Astrocyte of the spinal cord (primary cell): Measurements from ENCODE around the gene ORAI2.
"Not testable (repeated sequence)": the region's sequence is repeated elsewhere in the genome, so short reads cannot be mapped to it uniquely, and the experiment has no call there.

Source experiments
- DNase-seq: peaks from one replicate; pipeline ENCODE4 v3.0.0; 2011; ENCODE audit warnings: low read depth, low spot score
- H3K4me3 ChIP-seq: 2 replicates; pipeline ENCODE4 v1.5.1; 2011; ENCODE audit warnings: low read depth, mild to moderate bottlenecking, low read length, moderate library complexity
- in situ Hi-C: cut with HindIII; loops from 2 replicates; pipeline ENCODE4 v1.10.0; 2017; ENCODE audit warnings: low sequenced_read_pairs

ORAI2 gene

GRCh38 chr7:102493220-102493935 lies 60.0 kb downstream of the ORAI2 start:
- H3K4me3 ChIP-seq, DNase-seq, in situ Hi-C loops: not testable (repeated sequence)

- H3K4me3 ChIP-seq, DNase-seq, in situ Hi-C loops: not testable (repeated sequence)
Observed at GRCh38 chr7:102494026-102494425, 60.7 kb downstream of the ORAI2 start.

GRCh38 chr7:102494473-102495149 lies 61.2 kb downstream of the ORAI2 start:
- in situ Hi-C loops, H3K4me3 ChIP-seq, DNase-seq: not testable (repeated sequence)

GRCh38 chr7:102496861-102497260 lies 63.5 kb downstream of the ORAI2 start:
- DNase-seq, H3K4me3 ChIP-seq, in situ Hi-C loops: not testable (repeated sequence)

- H3K4me3 ChIP-seq, DNase-seq, in situ Hi-C loops: not testable (repeated sequence)
Observed at GRCh38 chr7:102497308-102497707, 63.9 kb downstream of the ORAI2 start.

GRCh38 chr7:102498321-102498720 lies 64.9 kb downstream of the ORAI2 start:
- in situ Hi-C loops, DNase-seq, H3K4me3 ChIP-seq: not testable (repeated sequence)

- in situ Hi-C loops, DNase-seq, H3K4me3 ChIP-seq: not testable (repeated sequence)
Observed at GRCh38 chr7:102503141-102503540, 69.8 kb downstream of the ORAI2 start.

GRCh38 chr7:102505298-102506185 lies 72.2 kb downstream of the ORAI2 start:
- DNase-seq, H3K4me3 ChIP-seq, in situ Hi-C loops: not testable (repeated sequence)
